HEK293 (cell line): Measurements from ENCODE around the gene LSM14B.

ENCODE experiments used
- BCL11A ChIP-seq: fragments of 450-650 bp; formaldehyde crosslinking; IDR thresholded peaks from 2 replicates; pipeline ENCODE4 v1.5.1; 2016; ENCODE audit warnings: low read depth, missing biosample characterization, missing genetic modification characterization
- BCL11B ChIP-seq: fragments of 450-650 bp; formaldehyde crosslinking; IDR thresholded peaks from 2 replicates; pipeline ENCODE4 v1.5.1; 2016; ENCODE audit warnings: low read depth, missing biosample characterization, missing genetic modification characterization
- HOXA7 ChIP-seq: sonication (generic); formaldehyde crosslinking; IDR thresholded peaks from 2 replicates; pipeline ENCODE4 v1.8.1; 2022; ENCODE audit warnings: missing genetic modification reagents, borderline replicate concordance
- KLF1 ChIP-seq: fragments of 450-650 bp; formaldehyde crosslinking; IDR thresholded peaks from 2 replicates; pipeline ENCODE4 v1.5.1; 2016; ENCODE audit warnings: missing biosample characterization, missing genetic modification characterization
- KLF10 ChIP-seq: fragments of 450-650 bp; IDR thresholded peaks from 2 replicates; pipeline ENCODE4 v1.5.1; 2018; ENCODE audit warnings: missing biosample characterization, mild to moderate bottlenecking, missing genetic modification characterization
- KLF7 ChIP-seq: fragments of 450-650 bp; formaldehyde crosslinking; IDR thresholded peaks from 2 replicates; pipeline ENCODE4 v1.5.1; 2016; ENCODE audit warnings: missing biosample characterization, missing genetic modification characterization, borderline replicate concordance
- PRDM6 ChIP-seq: fragments of 450-650 bp; formaldehyde crosslinking; IDR thresholded peaks from 2 replicates; pipeline ENCODE4 v1.5.1; 2017; ENCODE audit warnings: missing biosample characterization, missing genetic modification characterization
- RBAK ChIP-seq: fragments of 450-650 bp; formaldehyde crosslinking; IDR thresholded peaks from 2 replicates; pipeline ENCODE4 v1.5.1; 2016; ENCODE audit warnings: missing biosample characterization, missing genetic modification characterization
- REPIN1 ChIP-seq: fragments of 450-650 bp; formaldehyde crosslinking; IDR thresholded peaks from 2 replicates; pipeline ENCODE4 v1.5.1; 2017; ENCODE audit warnings: missing biosample characterization, missing genetic modification characterization, low read depth
- SETDB1 ChIP-seq: IDR thresholded peaks from one replicate; pipeline ENCODE4 v1.6.1; 2017; ENCODE audit warnings: mild to moderate bottlenecking, low read length, moderate library complexity, mixed read lengths; ENCODE audit not compliant: insufficient read length
- YY1 ChIP-seq: fragments of 450-650 bp; formaldehyde crosslinking; IDR thresholded peaks from 2 replicates; pipeline ENCODE4 v1.5.1; 2018; ENCODE audit warnings: missing biosample characterization, missing genetic modification characterization
- ZBTB48 ChIP-seq: fragments of 450-650 bp; formaldehyde crosslinking; IDR thresholded peaks from 2 replicates; pipeline ENCODE4 v1.5.1; 2016; ENCODE audit warnings: missing biosample characterization, missing genetic modification characterization
- ZFHX2 ChIP-seq: fragments of 450-650 bp; formaldehyde crosslinking; conservative IDR thresholded peaks from 2 replicates; pipeline ENCODE4 v1.5.1; 2016; ENCODE audit warnings: missing biosample characterization, missing genetic modification characterization
- ZFP69B ChIP-seq: fragments of 450-650 bp; formaldehyde crosslinking; IDR thresholded peaks from 2 replicates; pipeline ENCODE4 v1.5.1; 2016; ENCODE audit warnings: missing biosample characterization, missing genetic modification characterization
- ZNF112 ChIP-seq: fragments of 450-650 bp; formaldehyde crosslinking; IDR thresholded peaks from 2 replicates; pipeline ENCODE4 v1.5.0; 2017; ENCODE audit warnings: missing biosample characterization, missing genetic modification characterization
- ZNF133 ChIP-seq: fragments of 450-650 bp; formaldehyde crosslinking; IDR thresholded peaks from 2 replicates; pipeline ENCODE4 v1.5.1; 2016; ENCODE audit warnings: missing biosample characterization, missing genetic modification characterization
- ZNF157 ChIP-seq: fragments of 450-650 bp; formaldehyde crosslinking; IDR thresholded peaks from 2 replicates; pipeline ENCODE4 v1.5.1; 2016; ENCODE audit warnings: missing biosample characterization, missing genetic modification characterization
- ZNF169 ChIP-seq: fragments of 450-650 bp; formaldehyde crosslinking; IDR thresholded peaks from 2 replicates; pipeline ENCODE4 v1.5.1; 2016; ENCODE audit warnings: missing biosample characterization, missing genetic modification characterization
- ZNF211 ChIP-seq: fragments of 450-650 bp; formaldehyde crosslinking; IDR thresholded peaks from 2 replicates; pipeline ENCODE4 v1.5.1; 2016; ENCODE audit warnings: low read depth, missing biosample characterization, missing genetic modification characterization
- ZNF266 ChIP-seq: fragments of 450-650 bp; formaldehyde crosslinking; IDR thresholded peaks from 2 replicates; pipeline ENCODE4 v1.5.1; 2016; ENCODE audit warnings: missing biosample characterization, missing genetic modification characterization, low read depth
- ZNF416 ChIP-seq: fragments of 450-650 bp; formaldehyde crosslinking; IDR thresholded peaks from 2 replicates; pipeline ENCODE4 v1.5.1; 2016; ENCODE audit warnings: missing biosample characterization, missing genetic modification characterization
- ZNF449 ChIP-seq: fragments of 450-650 bp; formaldehyde crosslinking; IDR thresholded peaks from 2 replicates; pipeline ENCODE4 v1.5.1; 2017; ENCODE audit warnings: missing biosample characterization, mild to moderate bottlenecking, missing genetic modification characterization, moderate library complexity
- ZNF558 ChIP-seq: fragments of 450-650 bp; formaldehyde crosslinking; IDR thresholded peaks from 2 replicates; pipeline ENCODE4 v1.5.1; 2016; ENCODE audit warnings: missing biosample characterization, missing genetic modification characterization
- ZNF585B ChIP-seq: fragments of 450-650 bp; formaldehyde crosslinking; IDR thresholded peaks from 2 replicates; pipeline ENCODE4 v1.5.1; 2016; ENCODE audit warnings: missing biosample characterization, missing genetic modification characterization
- ZNF621 ChIP-seq: fragments of 450-650 bp; formaldehyde crosslinking; IDR thresholded peaks from 2 replicates; pipeline ENCODE4 v1.5.1; 2017; ENCODE audit warnings: missing biosample characterization, missing genetic modification characterization
- ZNF624 ChIP-seq: fragments of 450-650 bp; formaldehyde crosslinking; IDR thresholded peaks from 2 replicates; pipeline ENCODE4 v1.5.1; 2017; ENCODE audit warnings: missing biosample characterization, missing genetic modification characterization
- ZNF792 ChIP-seq: fragments of 450-650 bp; formaldehyde crosslinking; IDR thresholded peaks from 2 replicates; pipeline ENCODE4 v1.5.1; 2016; ENCODE audit warnings: missing biosample characterization, missing genetic modification characterization
- TF ChIP-seq, protein P1 (sequence below): IDR thresholded peaks from 2 replicates; pipeline ENCODE4 v1.6.1; 2011; ENCODE audit warnings: mild to moderate bottlenecking, low read depth, low read length, borderline replicate concordance
- TF ChIP-seq, protein P2 (sequence below): fragments of 450-650 bp; formaldehyde crosslinking; IDR thresholded peaks from 2 replicates; pipeline ENCODE4 v1.5.1; 2017; ENCODE audit warnings: missing biosample characterization, missing genetic modification characterization
- TF ChIP-seq, protein P3 (sequence below): fragments of 450-650 bp; formaldehyde crosslinking; IDR thresholded peaks from 2 replicates; pipeline ENCODE4 v1.5.1; 2016; ENCODE audit warnings: missing biosample characterization, missing genetic modification characterization

Gene LSM14B

GRCh38 chr20:62182469-62183425 lies 60.5 kb downstream of the LSM14B start, which contains the start of gene MTG2 (continued):
- TF ChIP-seq PRDM6 (tag by site-specific recombination) (no peak), ZNF792 (tag by site-specific recombination) (no peak), ZFHX2 (tag by site-specific recombination) (peak; percentile 45), ZBTB48 (tag by site-specific recombination) (peak; percentile 70), HOXA7 (no peak), ZNF157 (tag by site-specific recombination) (no peak), ZFP69B (tag by site-specific recombination) (peak; percentile 86), ZNF624 (tag by site-specific recombination) (no peak), REPIN1 (no peak), RBAK (tag by site-specific recombination) (no peak), ZNF133 (tag by site-specific recombination) (no peak), ZNF211 (tag by site-specific recombination) (no peak), ZNF266 (tag by site-specific recombination) (no peak), ZNF169 (tag by site-specific recombination) (no peak), BCL11A (tag by site-specific recombination) (0 out of 2 replicates have a peak, but pooled peaks have one; percentile 30), KLF10 (tag by site-specific recombination) (no peak), KLF7 (tag by site-specific recombination) (no peak), ZNF585B (tag by site-specific recombination) (no peak), ZNF621 (no peak), BCL11B (tag by site-specific recombination) (no peak), ZNF112 (no peak), SETDB1 (no peak), YY1 (tag by site-specific recombination) (no peak; the same call in 1 of the 2 replicates), ZNF558 (tag by site-specific recombination) (no peak), ZNF449 (tag by site-specific recombination) (no peak; the same call in 1 of the 2 replicates), KLF1 (tag by site-specific recombination) (peak; percentile 51), ZNF416 (no peak)
- TF ChIP-seq, protein P1, sequence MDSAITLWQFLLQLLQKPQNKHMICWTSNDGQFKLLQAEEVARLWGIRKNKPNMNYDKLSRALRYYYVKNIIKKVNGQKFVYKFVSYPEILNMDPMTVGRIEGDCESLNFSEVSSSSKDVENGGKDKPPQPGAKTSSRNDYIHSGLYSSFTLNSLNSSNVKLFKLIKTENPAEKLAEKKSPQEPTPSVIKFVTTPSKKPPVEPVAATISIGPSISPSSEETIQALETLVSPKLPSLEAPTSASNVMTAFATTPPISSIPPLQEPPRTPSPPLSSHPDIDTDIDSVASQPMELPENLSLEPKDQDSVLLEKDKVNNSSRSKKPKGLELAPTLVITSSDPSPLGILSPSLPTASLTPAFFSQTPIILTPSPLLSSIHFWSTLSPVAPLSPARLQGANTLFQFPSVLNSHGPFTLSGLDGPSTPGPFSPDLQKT = peak; percentile 37; the same call in 1 of the 2 replicates
- TF ChIP-seq, protein P2, sequence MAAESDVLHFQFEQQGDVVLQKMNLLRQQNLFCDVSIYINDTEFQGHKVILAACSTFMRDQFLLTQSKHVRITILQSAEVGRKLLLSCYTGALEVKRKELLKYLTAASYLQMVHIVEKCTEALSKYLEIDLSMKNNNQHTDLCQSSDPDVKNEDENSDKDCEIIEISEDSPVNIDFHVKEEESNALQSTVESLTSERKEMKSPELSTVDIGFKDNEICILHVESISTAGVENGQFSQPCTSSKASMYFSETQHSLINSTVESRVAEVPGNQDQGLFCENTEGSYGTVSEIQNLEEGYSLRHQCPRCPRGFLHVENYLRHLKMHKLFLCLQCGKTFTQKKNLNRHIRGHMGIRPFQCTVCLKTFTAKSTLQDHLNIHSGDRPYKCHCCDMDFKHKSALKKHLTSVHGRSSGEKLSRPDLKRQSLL (tag by site-specific recombination) = no peak
- TF ChIP-seq, protein P3, sequence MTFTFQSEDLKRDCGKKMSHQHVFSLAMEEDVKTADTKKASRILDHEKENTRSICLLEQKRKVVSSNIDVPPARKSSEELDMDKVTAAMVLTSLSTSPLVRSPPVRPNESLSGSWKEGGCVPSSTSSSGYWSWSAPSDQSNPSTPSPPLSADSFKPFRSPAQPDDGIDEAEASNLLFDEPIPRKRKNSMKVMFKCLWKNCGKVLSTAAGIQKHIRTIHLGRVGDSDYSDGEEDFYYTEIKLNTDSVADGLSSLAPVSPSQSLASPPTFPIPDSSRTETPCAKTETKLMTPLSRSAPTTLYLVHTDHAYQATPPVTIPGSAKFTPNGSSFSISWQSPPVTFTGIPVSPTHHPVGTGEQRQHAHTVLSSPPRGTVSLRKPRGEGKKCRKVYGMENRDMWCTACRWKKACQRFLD (tag by site-specific recombination) = no peak
